RWPE2 (cell line): ENCODE results near the gene GTF2H4.
A peak's percentile ranks its signal among the peaks of the same experiment; 100 is the strongest.

ENCODE experiments used
- ATAC-seq: fragments of 200-7000 bp; cut with Tn5 transposase; 3 replicates; pipeline ENCODE4 v1.9.1; 2021; ENCODE audit warnings: low read depth
- DNase-seq: peaks from one replicate; pipeline ENCODE4 v3.0.0-alpha.2; 2020; ENCODE audit warnings: low spot score
- H3K27ac ChIP-seq: fragments of 450-650 bp; 2 replicates; pipeline ENCODE4 v1.5.1; 2017; ENCODE audit warnings: mild to moderate bottlenecking; ENCODE audit not compliant: poor library complexity, severe bottlenecking
- H3K27me3 ChIP-seq: fragments of 250-450 bp; sonication (Bioruptor Pico); 2 replicates; pipeline ENCODE4 v1.5.1; 2021; ENCODE audit warnings: mild to moderate bottlenecking, moderate library complexity; ENCODE audit not compliant: insufficient read depth, poor library complexity, severe bottlenecking
- H3K36me3 ChIP-seq: fragments of 250-450 bp; sonication (Bioruptor Pico); 2 replicates; pipeline ENCODE4 v1.5.1; 2020; ENCODE audit warnings: low read depth, mild to moderate bottlenecking, moderate library complexity
- H3K4me1 ChIP-seq: fragments of 250-450 bp; sonication (Bioruptor Pico); 2 replicates; pipeline ENCODE4 v1.5.1; 2021; ENCODE audit warnings: mild to moderate bottlenecking, moderate library complexity; ENCODE audit not compliant: insufficient read depth, poor library complexity, severe bottlenecking
- H3K4me3 ChIP-seq: fragments of 250-450 bp; sonication (Bioruptor Pico); 2 replicates; pipeline ENCODE4 v1.5.1; 2021; ENCODE audit warnings: mild to moderate bottlenecking, moderate library complexity; ENCODE audit not compliant: severe bottlenecking
- H3K9me3 ChIP-seq: fragments of 250-450 bp; sonication (Bioruptor Pico); 2 replicates; pipeline ENCODE4 v1.5.1; 2021; ENCODE audit warnings: mild to moderate bottlenecking, moderate library complexity; ENCODE audit not compliant: severe bottlenecking
- TF ChIP-seq, protein P1 (sequence below): fragments of 450-650 bp; IDR thresholded peaks from one replicate; pipeline ENCODE4 v1.5.1; 2017; ENCODE audit warnings: mild to moderate bottlenecking, moderate library complexity; ENCODE audit not compliant: poor library complexity, severe bottlenecking

Gene GTF2H4

DNA sequence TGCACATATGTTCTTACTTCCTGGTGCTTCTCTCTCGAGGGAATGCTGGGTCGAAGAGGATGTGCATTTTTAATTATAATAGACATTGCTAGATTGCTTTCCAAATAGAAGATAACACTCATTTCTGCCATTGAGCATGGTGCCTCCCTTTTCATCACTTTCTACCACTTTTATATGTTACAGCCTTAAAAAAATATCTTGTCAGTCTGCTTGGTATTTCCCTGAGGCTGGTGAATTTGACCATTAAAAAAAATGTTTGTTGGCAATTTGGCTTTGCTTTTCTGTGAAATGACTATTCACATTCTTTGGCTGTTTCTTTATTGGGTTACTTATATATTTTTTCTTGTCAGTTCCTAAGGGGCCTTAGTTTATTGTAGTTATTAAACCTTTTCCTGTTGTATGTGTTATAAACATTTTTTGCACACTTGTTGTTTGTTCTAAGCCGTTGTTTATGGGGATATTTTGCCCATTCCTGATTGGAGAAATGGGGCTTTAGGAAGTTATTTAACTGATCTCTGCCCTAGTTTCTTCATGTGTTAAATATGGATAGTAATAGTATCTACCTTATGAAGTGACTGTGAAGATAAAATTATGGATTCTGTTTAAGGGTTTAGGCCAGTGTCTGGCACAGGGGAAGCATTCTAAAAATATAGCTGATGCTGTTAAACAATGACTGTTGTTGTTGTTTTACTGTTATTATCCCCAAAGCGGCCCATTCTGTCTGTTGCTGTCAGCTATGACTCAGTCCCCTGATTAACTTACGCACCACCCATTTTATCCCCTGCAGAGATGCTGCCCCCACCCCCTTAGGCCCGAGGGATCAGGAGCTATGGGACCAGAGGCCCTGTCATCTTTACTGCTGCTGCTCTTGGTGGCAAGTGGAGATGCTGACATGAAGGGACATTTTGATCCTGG lies 19.8 kb upstream of the GTF2H4 start:
- Histone ChIP-seq H3K4me3 (no peak overlapping the region), H3K4me1 (peaks cover 33% of the 10 kb centered on the region), H3K27ac (peak overlapping the region; percentile 95), H3K27me3 (no peaks in the 10 kb centered on the region), H3K9me3 (no peaks in the 10 kb centered on the region), H3K36me3 (peaks cover 66% of the 10 kb centered on the region)
- no peak for DNase-seq
- TF ChIP-seq, protein P1, sequence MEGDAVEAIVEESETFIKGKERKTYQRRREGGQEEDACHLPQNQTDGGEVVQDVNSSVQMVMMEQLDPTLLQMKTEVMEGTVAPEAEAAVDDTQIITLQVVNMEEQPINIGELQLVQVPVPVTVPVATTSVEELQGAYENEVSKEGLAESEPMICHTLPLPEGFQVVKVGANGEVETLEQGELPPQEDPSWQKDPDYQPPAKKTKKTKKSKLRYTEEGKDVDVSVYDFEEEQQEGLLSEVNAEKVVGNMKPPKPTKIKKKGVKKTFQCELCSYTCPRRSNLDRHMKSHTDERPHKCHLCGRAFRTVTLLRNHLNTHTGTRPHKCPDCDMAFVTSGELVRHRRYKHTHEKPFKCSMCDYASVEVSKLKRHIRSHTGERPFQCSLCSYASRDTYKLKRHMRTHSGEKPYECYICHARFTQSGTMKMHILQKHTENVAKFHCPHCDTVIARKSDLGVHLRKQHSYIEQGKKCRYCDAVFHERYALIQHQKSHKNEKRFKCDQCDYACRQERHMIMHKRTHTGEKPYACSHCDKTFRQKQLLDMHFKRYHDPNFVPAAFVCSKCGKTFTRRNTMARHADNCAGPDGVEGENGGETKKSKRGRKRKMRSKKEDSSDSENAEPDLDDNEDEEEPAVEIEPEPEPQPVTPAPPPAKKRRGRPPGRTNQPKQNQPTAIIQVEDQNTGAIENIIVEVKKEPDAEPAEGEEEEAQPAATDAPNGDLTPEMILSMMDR = no peak
- no peak for ATAC-seq

DNA sequence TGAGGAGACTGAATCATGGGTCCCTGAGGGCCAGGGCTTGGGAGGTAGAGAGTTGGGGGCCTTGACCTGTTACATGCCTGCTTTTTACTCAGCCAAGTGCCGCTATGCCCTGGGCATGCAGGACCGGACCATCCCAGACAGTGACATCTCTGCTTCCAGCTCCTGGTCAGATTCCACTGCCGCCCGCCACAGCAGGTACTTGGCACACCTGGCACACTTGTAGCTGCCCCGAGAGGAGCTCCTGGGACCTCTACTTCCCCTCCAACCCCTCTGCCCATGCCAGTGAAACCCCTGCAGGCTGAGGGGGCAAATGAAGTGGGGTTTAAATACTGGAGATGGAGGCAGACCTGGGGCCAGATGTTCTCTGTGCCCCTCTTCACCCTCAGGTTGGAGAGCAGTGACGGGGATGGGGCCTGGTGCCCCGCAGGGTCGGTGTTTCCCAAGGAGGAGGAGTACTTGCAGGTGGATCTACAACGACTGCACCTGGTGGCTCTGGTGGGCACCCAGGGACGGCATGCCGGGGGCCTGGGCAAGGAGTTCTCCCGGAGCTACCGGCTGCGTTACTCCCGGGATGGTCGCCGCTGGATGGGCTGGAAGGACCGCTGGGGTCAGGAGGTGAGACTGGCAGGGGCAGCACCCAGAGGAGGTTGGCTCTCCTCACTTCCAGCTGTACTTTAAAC lies 19.1 kb upstream of the GTF2H4 start:
- H3K9me3 ChIP-seq = no peaks in the 10 kb centered on the region
- TF ChIP-seq, protein P1 = no peak
- H3K4me1 ChIP-seq = peaks cover 33% of the 10 kb centered on the region
- ATAC-seq (no peak), DNase-seq (no peak)
- no peak overlapping the region for H3K4me3 ChIP-seq
- no peaks in the 10 kb centered on the region for H3K27me3 ChIP-seq
- H3K27ac ChIP-seq = peak overlapping the region; percentile 95
- H3K36me3 ChIP-seq = peaks cover 74% of the 10 kb centered on the region

DNA sequence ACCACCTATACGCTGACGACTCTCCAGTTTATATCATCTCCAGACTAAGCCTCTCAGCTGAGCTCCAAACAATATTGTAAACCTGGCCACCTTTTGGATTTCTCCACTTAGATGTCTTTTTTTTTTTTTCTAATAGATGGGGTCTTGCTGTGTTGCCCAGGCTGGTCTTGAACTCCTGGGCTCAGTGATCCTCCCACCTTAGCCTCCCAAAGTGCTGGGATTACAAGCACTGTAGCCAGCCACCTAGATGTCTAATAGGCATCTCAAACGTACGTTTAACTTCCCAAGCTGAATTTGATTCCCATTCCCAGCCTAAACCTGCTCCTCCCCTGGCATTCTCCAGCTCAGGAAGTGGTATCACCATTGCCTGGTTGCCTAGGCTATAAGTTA lies 18.5 kb upstream of the GTF2H4 start:
- no peak for ATAC-seq
- Histone ChIP-seq H3K27me3 (no peaks in the 10 kb centered on the region), H3K9me3 (no peaks in the 10 kb centered on the region), H3K27ac (peak overlapping the region; percentile 95), H3K4me1 (peaks cover 33% of the 10 kb centered on the region), H3K36me3 (peaks cover 79% of the 10 kb centered on the region), H3K4me3 (no peak overlapping the region)
- no peak for DNase-seq
- TF ChIP-seq, protein P1 = no peak

DNA sequence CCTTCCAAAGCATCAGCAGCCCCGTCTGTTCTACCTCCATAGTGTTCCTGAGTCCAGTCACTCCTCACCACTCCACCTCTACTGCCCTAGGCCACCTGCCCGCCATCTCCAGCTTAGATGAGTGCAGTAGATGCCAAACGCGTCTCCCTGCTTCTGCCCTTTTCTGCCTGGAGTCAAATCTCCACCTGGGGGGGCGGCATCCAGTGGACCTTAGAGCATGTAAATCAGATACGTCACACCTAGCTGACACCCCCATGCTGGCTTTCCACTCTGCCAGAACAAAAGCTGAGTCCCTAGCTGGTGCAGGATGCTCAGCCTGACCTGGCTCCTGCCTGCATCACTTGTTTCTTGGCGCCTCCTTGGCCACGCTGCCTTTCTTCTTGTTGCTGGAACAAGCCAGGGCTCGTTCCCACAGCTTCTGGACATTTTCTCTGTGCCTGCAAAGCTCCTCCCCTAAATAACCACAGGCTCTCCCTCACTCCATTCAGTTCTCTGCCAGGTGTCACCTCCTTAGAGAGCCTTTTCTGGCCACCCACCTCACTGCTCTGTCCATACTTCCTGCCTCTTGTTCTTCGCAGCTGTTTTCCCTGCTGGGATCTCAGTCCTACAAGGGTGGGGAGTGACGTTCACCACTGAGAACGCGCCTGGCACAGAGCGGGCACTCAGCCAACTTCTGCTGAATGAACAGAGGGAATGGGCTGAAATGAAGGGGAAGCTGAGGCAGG lies 17.9 kb upstream of the GTF2H4 start:
- DNase-seq (no peak), ATAC-seq (peak; percentile 6; the same call in 2 of the 3 replicates)
- H3K9me3 ChIP-seq = no peaks in the 10 kb centered on the region
- peak overlapping the region; percentile 95 for H3K27ac ChIP-seq
- peaks cover 33% of the 10 kb centered on the region for H3K4me1 ChIP-seq
- H3K36me3 ChIP-seq = peaks cover 85% of the 10 kb centered on the region
- H3K27me3 ChIP-seq = no peaks in the 10 kb centered on the region
- H3K4me3 ChIP-seq = no peak overlapping the region
- TF ChIP-seq, protein P1 = no peak
